Activated CD4-positive, alpha-beta T cell treated with anti-CD3 and anti-CD28 coated beads for 1 hour (primary cell): Measurements from ENCODE around the gene NT5DC1.

ENCODE experiments used
- DNase-seq: peaks from one replicate; pipeline ENCODE4 v3.0.0-alpha.2; 2020

NT5DC1 gene

GRCh38 chr6:116145803-116146675 lies 45.4 kb downstream of the NT5DC1 start:
- no peak for DNase-seq

GRCh38 chr6:116152620-116153019 lies 52.0 kb downstream of the NT5DC1 start:
- no peak for DNase-seq

GRCh38 chr6:116154887-116155286 lies 54.2 kb downstream of the NT5DC1 start:
- no peak for DNase-seq

- DNase-seq = no peak
These were observed 56.0 kb downstream of the NT5DC1 start for GRCh38 chr6:116156405-116157326.

- DNase-seq = no peak
These were observed 56.7 kb downstream of the NT5DC1 start for GRCh38 chr6:116157391-116157790.

- no peak for DNase-seq
These were observed 58.0 kb downstream of the NT5DC1 start for GRCh38 chr6:116158641-116159040.

- no peak for DNase-seq
These were observed 59.3 kb downstream of the NT5DC1 start for GRCh38 chr6:116159782-116160524.

GRCh38 chr6:116165596-116165995 lies 64.9 kb downstream of the NT5DC1 start:
- no peak for DNase-seq

GRCh38 chr6:116166369-116166768 lies 65.7 kb downstream of the NT5DC1 start:
- no peak for DNase-seq

GRCh38 chr6:116168148-116168547 lies 67.5 kb downstream of the NT5DC1 start:
- no peak for DNase-seq

- no peak for DNase-seq
These were observed 69.2 kb downstream of the NT5DC1 start for GRCh38 chr6:116169880-116170279.

- DNase-seq = no peak
These were observed 69.9 kb downstream of the NT5DC1 start for GRCh38 chr6:116170358-116171057.

GRCh38 chr6:116173928-116174327 lies 73.3 kb downstream of the NT5DC1 start:
- DNase-seq = no peak

- DNase-seq = no peak
These were observed 74.7 kb downstream of the NT5DC1 start for GRCh38 chr6:116175344-116175743.

- no peak for DNase-seq
These were observed 75.9 kb downstream of the NT5DC1 start for GRCh38 chr6:116176596-116176995.

- no peak for DNase-seq
These were observed 79.7 kb downstream of the NT5DC1 start for GRCh38 chr6:116180375-116180774.

- no peak for DNase-seq
These were observed 88.8 kb downstream of the NT5DC1 start for GRCh38 chr6:116189472-116189871.

- DNase-seq = no peak
These were observed 89.9 kb downstream of the NT5DC1 start for GRCh38 chr6:116190550-116190949.

GRCh38 chr6:116191881-116192280 lies 91.2 kb downstream of the NT5DC1 start:
- no peak for DNase-seq

GRCh38 chr6:116192786-116193185 lies 92.1 kb downstream of the NT5DC1 start:
- no peak for DNase-seq

- DNase-seq = no peak
These were observed 96.2 kb downstream of the NT5DC1 start for GRCh38 chr6:116196841-116197240.

GRCh38 chr6:116200619-116201249 lies 100.1 kb downstream of the NT5DC1 start:
- no peak for DNase-seq
